GM19463 (cell line): Measurements from ENCODE around the gene AOPEP.

ENCODE experiments used
- ATAC-seq: cut with Tn5 transposase; IDR thresholded peaks from one replicate; pipeline ENCODE4 v1.9.1; 2021; ENCODE audit warnings: mild to moderate bottlenecking, moderate library complexity; ENCODE audit not compliant: unreplicated experiment

AOPEP gene

GRCh38 chr9:94891183-94891582 lies 164.7 kb downstream of the AOPEP start:
- ATAC-seq = no peak

- ATAC-seq = no peak
Measured at GRCh38 chr9:94892675-94893074, 166.2 kb downstream of the AOPEP start.

DNA sequence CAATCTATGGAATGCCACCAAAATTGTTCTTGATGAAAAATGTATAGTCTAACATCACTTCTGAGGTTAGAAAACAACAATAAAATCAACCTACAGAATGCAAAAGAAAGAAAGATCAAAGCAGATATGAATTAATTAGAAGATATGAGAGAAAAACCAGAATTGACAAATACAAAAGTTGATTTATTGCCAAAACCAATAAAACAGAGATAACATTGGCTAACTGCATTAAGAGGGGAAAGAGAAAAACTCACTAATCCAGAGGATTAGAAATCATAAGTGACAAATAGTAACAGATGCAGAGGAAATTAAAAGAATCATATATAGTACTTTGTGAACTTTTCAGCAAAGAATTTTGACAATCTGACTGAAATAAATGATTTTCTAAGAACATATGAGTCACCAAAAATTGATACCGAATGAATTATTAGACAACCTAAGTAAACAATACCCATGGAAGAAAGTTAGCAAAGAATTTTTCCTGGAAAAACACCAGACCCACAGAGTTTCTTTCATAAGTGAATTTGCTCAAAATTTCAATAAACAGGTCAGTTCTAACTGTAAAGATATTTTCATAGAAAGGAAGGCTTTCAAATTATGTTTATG lies 167.7 kb downstream of the AOPEP start:
- ATAC-seq = no peak

DNA sequence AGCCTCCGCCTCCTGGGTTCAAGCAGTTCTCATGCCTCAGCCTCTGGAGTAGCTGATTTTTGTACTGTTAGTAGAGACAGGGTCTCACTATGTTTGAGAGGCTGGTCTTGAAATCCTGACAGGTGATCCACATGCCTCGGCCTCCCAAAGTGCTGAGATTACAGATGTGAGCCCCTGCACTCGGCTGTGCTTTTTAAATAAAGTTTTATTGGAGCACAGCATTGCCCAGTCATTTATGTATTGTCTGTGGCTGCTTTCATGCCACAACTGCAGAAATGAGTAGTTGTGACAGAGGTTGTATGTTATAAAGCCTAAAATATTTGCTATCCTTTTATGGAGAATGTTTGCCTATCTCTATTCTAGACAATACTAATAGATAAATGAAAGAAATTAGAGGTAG lies 169.2 kb downstream of the AOPEP start:
- ATAC-seq = no peak

- no peak for ATAC-seq
Measured at GRCh38 chr9:94896512-94896911, 170.0 kb downstream of the AOPEP start.

DNA sequence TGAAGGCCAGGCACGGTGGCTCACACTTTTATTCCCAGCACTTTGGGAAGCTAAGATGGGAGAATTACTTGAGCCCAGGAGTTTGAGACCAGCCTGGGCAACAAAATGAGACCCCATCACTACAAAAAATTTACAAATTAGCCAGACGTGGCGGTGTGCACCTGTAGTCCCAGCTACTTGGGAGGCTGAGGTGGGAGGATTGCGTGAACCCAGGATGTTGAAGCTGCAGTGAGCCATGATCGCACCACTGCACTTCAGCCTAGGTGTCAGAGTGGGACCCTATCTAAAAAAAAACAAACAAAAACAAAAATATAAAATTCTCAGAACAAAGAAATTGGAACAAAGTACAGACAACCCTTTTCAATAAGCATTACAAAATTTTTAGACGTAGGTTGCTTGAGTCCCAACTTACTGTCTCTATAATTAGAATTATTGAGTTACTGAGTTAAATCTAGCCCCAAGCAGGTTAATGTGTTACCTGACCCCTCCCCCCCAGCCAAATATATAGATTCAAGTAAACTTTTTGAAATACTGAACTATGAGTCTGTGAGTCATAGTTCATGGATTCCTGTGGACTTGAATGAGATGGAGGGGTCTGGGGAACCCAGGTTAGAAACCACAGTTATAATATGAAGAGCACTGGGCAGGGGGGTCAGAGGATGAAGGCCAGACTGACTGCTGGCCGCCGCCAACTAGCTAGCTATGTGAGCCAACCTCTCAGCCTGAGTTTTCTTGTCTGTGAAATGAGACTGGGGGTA lies 173.1 kb downstream of the AOPEP start:
- no peak for ATAC-seq

- ATAC-seq = no peak
Measured at GRCh38 chr9:94900222-94901018, 173.9 kb downstream of the AOPEP start.

GRCh38 chr9:94901019-94901363 lies 174.5 kb downstream of the AOPEP start:
- ATAC-seq = no peak

GRCh38 chr9:94903961-94904421 lies 177.5 kb downstream of the AOPEP start:
- ATAC-seq = no peak

DNA sequence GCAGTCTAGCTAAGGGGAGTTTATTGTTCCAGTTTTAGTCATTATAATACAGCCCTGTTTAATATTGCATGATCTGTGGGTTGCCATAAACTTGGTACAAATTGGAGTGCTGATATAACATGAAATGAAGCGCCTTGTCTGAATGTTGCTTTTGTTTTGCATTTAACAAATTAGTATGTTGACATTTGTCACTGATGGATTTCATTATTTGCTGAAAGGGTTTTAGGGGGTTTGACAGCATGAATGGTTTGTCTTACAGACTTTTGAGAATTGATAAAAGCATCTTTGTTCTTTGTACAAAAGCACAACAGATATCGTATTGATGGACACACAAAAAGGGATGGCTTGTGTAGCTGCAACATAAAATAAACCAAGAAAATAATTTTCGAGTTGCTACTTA lies 178.3 kb downstream of the AOPEP start:
- no peak for ATAC-seq

DNA sequence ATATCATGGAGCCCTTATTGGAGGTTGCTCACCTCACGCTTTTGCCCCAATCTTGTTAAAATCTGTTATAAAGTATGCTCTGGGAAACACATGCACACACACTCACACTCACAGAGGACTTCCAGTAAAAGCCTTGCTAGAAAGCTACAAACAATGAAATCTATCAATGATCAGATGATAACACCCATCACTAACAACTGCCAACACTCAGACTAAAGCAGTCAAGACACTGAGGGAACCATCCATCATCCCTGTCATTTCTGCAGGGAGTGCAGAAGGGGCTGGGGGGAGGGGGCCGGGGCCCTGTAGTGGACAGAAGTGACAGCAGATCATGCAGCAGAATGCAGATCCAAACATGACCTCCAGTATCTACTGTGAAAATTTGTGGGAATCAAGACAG lies 179.1 kb downstream of the AOPEP start:
- ATAC-seq = no peak

DNA sequence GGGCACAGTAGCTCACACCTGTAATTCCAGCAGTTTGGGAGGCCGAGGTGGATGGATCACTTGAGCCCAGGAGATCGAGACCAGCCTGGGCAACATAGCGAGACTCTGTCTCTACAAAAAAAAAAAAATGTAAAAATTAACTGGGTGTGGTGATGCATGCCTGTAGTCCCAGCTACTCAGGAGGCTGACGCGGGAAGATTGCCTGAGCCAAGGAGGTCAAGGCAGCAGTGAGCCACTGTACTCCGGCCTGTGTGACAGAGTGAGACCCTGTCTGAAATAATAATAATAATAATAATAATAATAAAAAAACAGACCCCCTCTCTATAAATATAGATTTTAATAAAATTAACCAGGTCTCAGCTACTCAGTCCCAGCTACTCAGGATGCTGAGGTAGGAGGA lies 179.7 kb downstream of the AOPEP start:
- ATAC-seq = no peak

DNA sequence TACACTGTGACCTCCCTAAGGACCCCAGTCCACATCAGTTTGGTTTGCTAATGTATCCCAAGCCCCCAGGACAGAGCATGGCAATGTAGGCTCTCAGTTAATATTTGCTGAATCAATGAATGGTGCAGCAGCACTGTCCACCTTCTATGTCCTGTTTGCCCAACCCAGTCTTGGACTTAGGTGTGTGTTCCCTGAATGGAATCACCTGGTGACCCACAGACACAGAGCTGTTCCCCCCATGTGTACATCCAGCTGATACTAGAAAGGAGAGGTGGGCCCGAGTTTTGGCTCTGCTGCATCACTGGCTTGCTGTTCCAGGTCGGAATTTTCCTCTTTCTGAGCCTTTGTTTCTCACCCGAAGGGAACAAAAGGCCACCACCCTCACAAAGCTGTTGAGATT lies 180.2 kb downstream of the AOPEP start:
- no peak for ATAC-seq

DNA sequence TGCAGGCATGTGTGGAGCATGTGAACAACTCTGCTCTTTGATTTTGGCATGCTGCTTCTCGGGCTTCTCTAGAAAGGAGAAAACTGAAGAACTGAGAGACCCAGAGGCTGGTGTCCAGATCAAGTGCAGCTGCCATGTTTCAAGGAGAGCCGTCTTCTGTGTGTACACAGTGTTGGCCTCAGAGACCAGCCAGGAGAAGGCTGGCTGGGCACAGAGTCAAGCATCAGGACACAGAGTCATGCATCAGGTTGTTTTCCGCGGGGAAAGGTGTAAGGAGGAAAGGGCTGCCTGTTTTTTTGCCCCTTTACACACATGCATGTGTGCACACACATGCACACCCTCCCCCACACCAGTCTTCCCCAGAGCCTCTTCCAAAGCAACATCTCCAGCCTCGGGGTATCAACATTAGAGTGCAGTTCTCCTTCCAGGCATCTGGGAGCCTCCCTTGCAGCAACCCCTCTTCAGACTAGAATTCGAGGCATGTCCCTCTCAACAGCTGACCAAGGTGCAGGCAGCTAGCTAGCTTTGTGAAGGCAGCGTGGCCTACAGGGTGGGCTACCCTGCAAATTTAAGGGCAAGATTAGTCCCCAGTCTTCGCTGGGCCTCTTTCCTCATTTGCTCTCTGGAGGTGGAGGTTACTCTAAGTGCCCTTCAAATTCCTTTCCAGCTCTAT lies 180.9 kb downstream of the AOPEP start:
- ATAC-seq = no peak

DNA sequence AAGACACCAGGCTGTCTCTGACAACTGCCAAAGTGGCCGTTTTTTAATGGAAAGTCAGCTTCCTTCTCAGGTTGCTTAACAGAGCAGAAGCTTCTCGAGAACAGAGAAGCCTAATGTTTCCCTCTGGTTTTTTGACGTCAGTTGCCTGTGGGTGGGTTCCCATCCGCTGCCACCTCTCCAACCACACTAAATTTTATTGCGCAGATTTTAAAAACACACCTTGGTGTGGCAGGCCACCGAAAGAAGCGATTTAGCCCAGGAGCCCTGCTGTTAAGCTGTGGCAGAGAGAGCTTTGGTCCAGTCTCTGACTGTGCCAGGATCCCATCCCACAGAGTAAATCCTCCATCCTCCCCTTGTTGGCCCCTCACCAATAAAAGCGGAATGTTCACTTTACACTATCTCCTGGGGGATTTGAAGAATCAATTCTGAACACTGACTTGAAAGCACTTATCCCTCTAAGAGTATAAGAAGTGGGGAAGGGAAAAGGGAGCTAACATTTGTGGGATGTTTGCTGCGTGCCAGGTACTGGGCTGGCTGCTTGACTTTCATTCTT lies 181.6 kb downstream of the AOPEP start:
- no peak for ATAC-seq

- no peak for ATAC-seq
Measured at GRCh38 chr9:94908583-94909249, 182.2 kb downstream of the AOPEP start.

DNA sequence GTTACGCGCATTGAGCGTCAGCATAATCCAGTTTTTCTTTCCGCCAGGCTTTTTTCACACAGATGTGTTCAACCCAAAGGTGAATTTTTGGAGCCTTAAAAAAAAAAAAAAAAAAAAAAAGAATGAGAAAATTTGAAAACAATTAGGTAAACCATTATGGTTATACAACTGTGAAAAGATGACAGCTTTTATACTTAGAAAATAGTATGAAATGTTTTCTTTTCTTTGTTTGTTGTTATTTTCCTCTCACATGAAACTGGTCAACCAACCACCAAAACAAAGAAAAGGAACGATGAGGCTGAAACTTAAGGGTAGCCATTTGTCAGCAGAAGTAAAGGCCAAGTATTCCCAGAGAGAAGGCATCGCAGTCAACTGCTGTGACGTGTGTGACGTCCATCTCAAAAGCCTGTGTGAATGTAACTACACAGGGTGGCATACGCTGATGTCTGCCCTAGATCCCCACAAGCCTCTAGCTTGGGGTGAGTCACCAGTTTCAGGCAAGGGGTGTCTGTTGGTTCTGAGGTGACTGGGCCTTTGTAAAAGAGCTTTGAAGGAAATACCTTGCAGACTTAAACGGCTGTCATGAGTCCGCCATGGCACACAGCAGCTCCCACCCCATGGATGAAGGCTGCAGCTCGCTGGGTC lies 182.9 kb downstream of the AOPEP start:
- ATAC-seq = no peak

DNA sequence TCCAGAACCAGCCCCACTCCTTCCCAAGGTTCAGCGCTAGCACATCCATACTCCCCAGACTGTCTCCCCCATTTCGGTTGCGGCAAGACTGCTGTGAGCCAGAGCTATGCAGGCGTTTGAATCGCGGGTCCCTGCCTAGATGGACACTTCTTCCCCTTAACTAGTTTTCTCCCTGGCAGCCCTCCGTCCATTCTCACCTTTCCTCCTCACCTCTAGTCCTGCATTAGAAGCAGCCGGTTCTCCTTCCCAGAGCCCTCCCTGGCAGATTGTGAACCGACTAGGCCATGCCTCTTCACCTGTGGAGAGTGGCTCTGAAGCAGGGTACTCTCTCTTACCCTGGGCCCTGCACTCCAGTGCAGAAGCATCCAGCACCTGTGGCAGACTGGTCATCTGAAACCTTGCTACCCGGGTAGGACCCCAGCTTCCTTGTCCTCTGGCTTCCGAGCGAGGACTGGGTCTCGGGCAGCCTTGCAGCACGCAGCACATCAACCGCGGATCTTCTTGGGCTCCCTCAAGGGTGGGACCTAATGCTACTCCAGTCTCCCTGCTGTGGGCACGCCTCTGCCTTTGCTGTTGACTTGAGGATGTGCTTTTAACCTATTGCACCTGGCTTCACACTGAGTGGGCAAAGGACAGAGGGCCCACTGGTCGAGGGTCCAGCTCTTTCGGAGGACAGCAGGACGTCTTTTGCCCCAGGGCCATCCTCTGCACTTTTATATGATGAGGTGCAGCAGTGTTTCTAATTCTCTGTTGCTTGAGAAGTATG lies 183.6 kb downstream of the AOPEP start:
- ATAC-seq = no peak

DNA sequence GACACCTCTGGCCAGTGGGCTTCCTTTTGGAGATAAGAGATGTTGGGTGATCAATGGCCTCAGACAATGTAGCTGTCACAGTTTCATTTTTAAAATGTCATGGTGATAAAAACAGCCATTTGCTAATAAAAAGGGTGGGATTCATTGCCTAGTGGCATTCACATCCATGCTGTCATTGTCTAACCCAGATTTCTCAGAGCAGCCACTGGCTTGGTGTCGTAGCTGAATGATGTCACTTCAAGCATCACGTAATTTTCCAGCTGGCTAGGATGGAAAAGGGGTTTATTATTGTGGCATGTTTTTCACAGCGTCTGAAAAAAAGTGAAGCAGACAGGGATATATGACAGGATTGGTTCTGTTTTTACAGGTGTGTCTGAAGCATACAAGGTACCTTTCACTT lies 184.7 kb downstream of the AOPEP start:
- no peak for ATAC-seq
